ENCODE results near the gene PRKAR2A. TPM values are rescaled to one million over a fixed set of nuclear protein-coding genes. Genes with fewer than 3 reads are reported as not detected.
A peak's percentile ranks its signal among the peaks of the same experiment; 100 is the strongest.

The PRKAR2A gene
- total and polyA plus RNA-seq, 2 experiments from 2014 or later = 13.5 to 30.2 TPM

GRCh38 chr3:48837163-48837562 is 10.5 kb downstream of the PRKAR2A start:
- DNase-seq (ENCODE audit: low spot score) (no peak), ATAC-seq (no peak)
- Mint-ChIP-seq H3K36me3 (ENCODE audit: low read depth) (no peaks in the 10 kb centered on the region), H3K9me3 (no peaks in the 10 kb centered on the region), H3K4me1 (0 out of 3 replicates have a peak, but pooled peaks cover 3% of the 10 kb centered on the region), H3K27me3 (ENCODE audit: insufficient read depth, low read depth, poor library complexity) (no peaks in the 10 kb centered on the region), H3K4me3 (no peak overlapping the region), H3K27ac (no peak overlapping the region)
- Histone ChIP-seq H3K36me3 (ENCODE audit: insufficient read depth) (no peaks in the 10 kb centered on the region), H3K4me3 (no peak overlapping the region), H3K4me1 (ENCODE audit: insufficient read depth) (no peaks in the 10 kb centered on the region), H4K20me1 (replicated peaks; ENCODE audit: insufficient read depth) (peaks cover 7% of the 10 kb centered on the region; the same call in 1 of the 2 replicates), H3K4me2 (no peak overlapping the region), H3F3A (replicated peaks; ENCODE audit: low read depth) (no peaks in the 10 kb centered on the region), H3K9me2 (ENCODE audit: insufficient read depth) (no peaks in the 10 kb centered on the region), H2AFZ (no peak overlapping the region), H3K27ac (ENCODE audit: low read depth) (no peak overlapping the region), H3K79me2 (replicated peaks; ENCODE audit: insufficient read depth) (no peaks in the 10 kb centered on the region; the same call in none of the 2 replicates), H3K27me3 (ENCODE audit: insufficient read depth) (no peaks in the 10 kb centered on the region)
- TF ChIP-seq ZNF114 (CRISPR knock-in tag; IDR thresholded peaks at IDR 0.05) (no peak), EZH2phosphoT487 (IDR thresholded peaks at IDR 0.05; ENCODE audit: unreplicated experiment) (no peak), CTCF (conservative IDR thresholded peaks at IDR 0.05; ENCODE audit: low read depth in 2 of 2) (no peak), NANOG (IDR thresholded peaks at IDR 0.05; ENCODE audit: borderline replicate concordance) (no peak), JUNB (IDR thresholded peaks at IDR 0.05; ENCODE audit: unreplicated experiment) (no peak), CREB1 (CRISPR knock-in tag; IDR thresholded peaks at IDR 0.05; ENCODE audit: low read depth) (no peak), EZH2 (IDR thresholded peaks at IDR 0.05; ENCODE audit: low read depth, unreplicated experiment) (no peak), REST (IDR thresholded peaks at IDR 0.05; ENCODE audit: unreplicated experiment) (no peak)

- no peak overlapping the region for H3K27ac ChIP-seq (ENCODE audit: low read depth)
- H3K27me3 Mint-ChIP-seq (ENCODE audit: insufficient read depth, low read depth, poor library complexity) = no peaks in the 10 kb centered on the region
- peak; percentile 55 for DNase-seq (ENCODE audit: low spot score)
- TF ChIP-seq NANOG (IDR thresholded peaks at IDR 0.05; ENCODE audit: borderline replicate concordance) = no peak
- TF ChIP-seq POLR2AphosphoS5 (IDR thresholded peaks at IDR 0.05; ENCODE audit: low read depth) = no peak
- TF ChIP-seq EZH2phosphoT487 (IDR thresholded peaks at IDR 0.05; ENCODE audit: unreplicated experiment) = no peak
- TF ChIP-seq CREB1 (CRISPR knock-in tag; IDR thresholded peaks at IDR 0.05; ENCODE audit: low read depth) = no peak
Measured at GRCh38 chr3:48835650-48836366, 11.9 kb downstream of the PRKAR2A start.

More at GRCh38 chr3:48835650-48836366, 11.9 kb downstream of the PRKAR2A start:
- Mint-ChIP-seq H3K4me3 (no peak overlapping the region), H3K9me3 (no peaks in the 10 kb centered on the region), H3K4me1 (0 out of 3 replicates have a peak, but pooled peaks cover 3% of the 10 kb centered on the region), H3K27ac (no peak overlapping the region), H3K36me3 (ENCODE audit: low read depth) (no peaks in the 10 kb centered on the region)
- Histone ChIP-seq H3K4me3 (no peak overlapping the region), H3K4me2 (no peak overlapping the region), H4K20me1 (replicated peaks; ENCODE audit: insufficient read depth) (no peaks in the 10 kb centered on the region; the same call in 1 of the 2 replicates), H3K9me2 (ENCODE audit: insufficient read depth) (no peaks in the 10 kb centered on the region), H3K79me2 (replicated peaks; ENCODE audit: insufficient read depth) (no peaks in the 10 kb centered on the region; the same call in none of the 2 replicates), H3K4me1 (ENCODE audit: insufficient read depth) (no peaks in the 10 kb centered on the region), H2AFZ (no peak overlapping the region), H3K27me3 (ENCODE audit: insufficient read depth) (no peaks in the 10 kb centered on the region), H3K36me3 (ENCODE audit: insufficient read depth) (no peaks in the 10 kb centered on the region), H3F3A (replicated peaks; ENCODE audit: low read depth) (no peaks in the 10 kb centered on the region)
- ATAC-seq = peak; percentile 82
